Endometrium (tissue), 2 donors: ENCODE data around the gene ALMS1.
"Not testable (repeated sequence)": the region's sequence is repeated elsewhere in the genome, so short reads cannot be mapped to it uniquely, and the experiment has no call there.

Experiments
- FAIRE-seq: peaks from 2 replicates; lab custom pipeline; 2012; peaks lifted over from hg19 to GRCh38; lab: Jason Lieb, UNC
- donor health status: control.
- donor health status: control.

ALMS1 gene

GRCh38 chr2:73385504-73386341 is at the start of gene ALMS1:
Gene ALMS1 (plus strand): TSS chr2:73385836. CDS start chr2:73385869, 33 bp downstream.
- FAIRE-seq = no peak

GRCh38 chr2:73337828-73338227 is 47.8 kb upstream of the ALMS1 start:
- no peak for FAIRE-seq

- FAIRE-seq = no peak
These were observed 46.4 kb upstream of the ALMS1 start for GRCh38 chr2:73339201-73339600.

GRCh38 chr2:73341039-73341438 is 44.6 kb upstream of the ALMS1 start:
- FAIRE-seq = no peak

- FAIRE-seq = no peak
These were observed 41.6 kb upstream of the ALMS1 start for GRCh38 chr2:73343992-73344391.

- not testable (repeated sequence) for FAIRE-seq
These were observed 40.9 kb upstream of the ALMS1 start for GRCh38 chr2:73344747-73345146.

GRCh38 chr2:73350035-73350691 is 35.5 kb upstream of the ALMS1 start:
- no peak for FAIRE-seq

GRCh38 chr2:73356097-73356496 is 29.5 kb upstream of the ALMS1 start:
- no peak for FAIRE-seq

- FAIRE-seq = no peak
These were observed 25.5 kb upstream of the ALMS1 start for GRCh38 chr2:73359915-73360697.

GRCh38 chr2:73366060-73366459 is 19.6 kb upstream of the ALMS1 start:
- FAIRE-seq = no peak

GRCh38 chr2:73368781-73369180 is 16.9 kb upstream of the ALMS1 start:
- no peak for FAIRE-seq

GRCh38 chr2:73370348-73370747 is 15.3 kb upstream of the ALMS1 start:
- no peak for FAIRE-seq

- no peak for FAIRE-seq
These were observed 12.3 kb upstream of the ALMS1 start for GRCh38 chr2:73373344-73373743.

- FAIRE-seq = no peak
These were observed 11.4 kb upstream of the ALMS1 start for GRCh38 chr2:73374269-73374668.

GRCh38 chr2:73376681-73377080 is 9.0 kb upstream of the ALMS1 start:
- no peak for FAIRE-seq

- no peak for FAIRE-seq
These were observed 2.6 kb upstream of the ALMS1 start for GRCh38 chr2:73383036-73383435.

GRCh38 chr2:73385123-73385503 is 523 bp upstream of the ALMS1 start:
- no peak for FAIRE-seq

- no peak for FAIRE-seq
These were observed 769 bp downstream of the ALMS1 start for GRCh38 chr2:73386342-73386868.

GRCh38 chr2:73386894-73387636 is 1.4 kb downstream of the ALMS1 start:
- no peak for FAIRE-seq

- FAIRE-seq = no peak
These were observed 16.9 kb downstream of the ALMS1 start for GRCh38 chr2:73402386-73403103.

- FAIRE-seq = no peak
These were observed 17.6 kb downstream of the ALMS1 start for GRCh38 chr2:73403237-73403636.
